ENCODE data around the gene GNAS. TPM values are rescaled to one million over a fixed set of nuclear protein-coding genes. Genes with fewer than 3 reads are reported as not detected.

The GNAS gene
- total and polyA plus RNA-seq, 4 donors = 115 to 360 (median 277) TPM

- no peak for TF ChIP-seq CTCF (IDR thresholded peaks at IDR 0.05; ENCODE audit: low read depth, low read length, missing input control)
These were observed 89.0 kb downstream of the GNAS start (continued) for GRCh38 chr20:58941471-58941870.

- Histone ChIP-seq H3K27ac (ENCODE audit: low read depth in 1 of 2, low read length in 2 of 2) (no peak overlapping the region), H3K4me1 (ENCODE audit: control insufficient read depth in 4 of 4, insufficient read depth in 4 of 4, low read length in 3 of 4) (no peaks in the 10 kb centered on the region), H3K27me3 (ENCODE audit: control insufficient read depth in 4 of 4, insufficient read depth in 4 of 4, low read length in 3 of 4) (no peaks in the 10 kb centered on the region), H3K4me3 (ENCODE audit: low read depth in 1 of 3, low read length in 3 of 3) (no peak overlapping the region), H3K9me3 (ENCODE audit: control insufficient read depth in 4 of 4, low read length in 3 of 4) (no peaks in the 10 kb centered on the region), H3K9ac (ENCODE audit: low read depth in 1 of 2, low read length in 2 of 2) (no peak overlapping the region), H3K36me3 (ENCODE audit: control insufficient read depth in 4 of 4, insufficient read depth in 3 of 4, low read depth in 1 of 4, low read length in 3 of 4) (no peaks in the 10 kb centered on the region)
- TF ChIP-seq YY1 (IDR thresholded peaks at IDR 0.05) (no peak), FOXA2 (IDR thresholded peaks at IDR 0.05) (no peak), GABPA (IDR thresholded peaks at IDR 0.05 in 1 of 2, conservative IDR thresholded peaks at IDR 0.05 in 1 of 2) (no peak), HNF4A (conservative IDR thresholded peaks at IDR 0.05) (no peak), TAF1 (conservative IDR thresholded peaks at IDR 0.05) (no peak), MAX (IDR thresholded peaks at IDR 0.05) (no peak), RXRA (IDR thresholded peaks at IDR 0.05) (no peak), JUND (IDR thresholded peaks at IDR 0.05) (no peak), HNF4G (IDR thresholded peaks at IDR 0.05) (no peak), SP1 (IDR thresholded peaks at IDR 0.05) (no peak), CTCF (IDR thresholded peaks at IDR 0.05; ENCODE audit: low read depth, low read length, missing input control) (no peak), EGR1 (IDR thresholded peaks at IDR 0.05; ENCODE audit: low read depth in 2 of 2) (no peak), NR2F2 (IDR thresholded peaks at IDR 0.05) (no peak), REST (IDR thresholded peaks at IDR 0.05) (no peak), ZBTB33 (IDR thresholded peaks at IDR 0.05) (no peak), RAD21 (IDR thresholded peaks at IDR 0.05) (no peak), ATF3 (IDR thresholded peaks at IDR 0.05) (no peak), FOXA1 (IDR thresholded peaks at IDR 0.05) (no peak)
- 77% methylated on average over 4 of the region's 4 CpGs for WGBS
- no peak for DNase-seq (ENCODE audit: low spot score)
These were observed 90.0 kb downstream of the GNAS start for GRCh38 chr20:58942549-58942948.

Data from liver (tissue), 9 donors.